ENCODE data around the gene NFKBIZ. TPM values are rescaled to one million over a fixed set of nuclear protein-coding genes. Genes with fewer than 3 reads are reported as not detected.
"Not testable (repeated sequence)": the region's sequence is repeated elsewhere in the genome, so short reads cannot be mapped to it uniquely, and the experiment has no call there.

NFKBIZ gene
- total RNA-seq, 1 donor from 2014 or later = 20.4 TPM

DNA sequence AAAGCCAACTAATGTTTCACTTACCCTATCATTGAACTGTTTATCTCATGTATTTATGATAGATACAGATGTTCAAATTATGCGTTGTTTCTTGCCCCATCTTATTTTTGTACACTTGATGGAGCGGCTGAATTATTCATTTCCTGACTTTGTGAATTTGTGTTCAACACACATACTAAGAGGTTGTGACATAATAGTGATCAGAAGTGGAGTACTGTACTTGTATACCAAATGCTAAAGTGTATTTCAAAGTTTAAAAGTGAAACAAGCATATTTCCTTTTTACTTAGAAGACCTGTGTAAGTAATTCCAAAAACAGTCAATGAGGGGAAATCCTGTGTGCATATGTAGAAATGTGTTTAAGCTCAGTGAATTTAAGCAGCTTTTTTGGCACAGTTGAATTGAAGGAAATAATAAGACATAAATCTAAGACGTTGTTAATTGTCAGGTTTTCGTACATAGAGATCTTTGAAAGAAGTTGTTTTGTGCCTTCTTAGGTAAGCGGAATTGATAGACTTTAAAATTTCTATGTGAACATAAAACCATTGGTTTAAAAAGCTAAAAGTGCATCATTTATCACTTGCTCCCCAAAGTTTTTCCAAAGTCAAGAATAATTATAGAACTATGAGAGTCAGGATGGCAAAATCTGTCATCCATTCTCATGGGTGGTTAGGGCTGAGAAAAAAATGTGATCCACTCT lies 1.9 kb downstream of the NFKBIZ start:
- DNase-seq = peak; percentile 30

DNA sequence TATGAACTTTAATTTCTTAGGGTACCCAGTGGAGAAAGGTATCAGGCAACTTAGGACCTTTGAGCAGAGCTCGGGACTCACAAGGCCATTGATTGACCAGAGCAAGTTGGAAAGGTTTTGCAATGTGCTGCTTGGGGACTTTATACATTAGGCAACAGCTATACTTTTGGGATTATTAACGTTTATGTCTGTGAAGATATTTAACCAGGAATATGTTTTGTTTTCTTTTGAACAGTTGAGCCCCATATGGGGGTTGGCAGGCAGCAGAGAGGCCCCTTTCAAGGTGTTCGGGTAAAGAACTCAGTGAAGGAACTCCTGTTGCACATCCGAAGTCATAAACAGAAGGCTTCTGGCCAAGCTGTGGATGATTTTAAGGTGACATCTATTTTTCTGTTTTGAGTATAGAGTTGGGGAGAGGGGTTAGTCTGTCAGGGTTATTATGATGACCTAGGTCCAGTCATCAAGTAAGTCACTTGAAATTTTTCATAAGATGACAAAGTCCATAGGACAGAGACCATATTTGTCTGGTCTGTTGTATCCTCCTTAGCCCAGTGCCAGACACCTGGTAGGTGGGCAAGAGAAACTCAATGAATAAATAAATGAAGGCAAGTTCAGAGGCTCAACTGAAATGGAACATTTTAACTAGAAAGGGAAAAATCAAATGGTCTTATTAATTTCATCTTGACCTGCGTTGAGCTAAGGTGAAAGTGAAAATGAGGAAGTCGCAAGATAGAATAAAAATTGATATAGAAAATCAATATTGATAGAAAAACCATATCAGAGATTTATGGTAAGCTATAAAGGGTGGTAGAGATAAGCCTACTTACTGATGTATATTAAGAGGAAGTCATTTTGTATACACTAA lies 2.8 kb downstream of the NFKBIZ start:
- DNase-seq = no peak

DNA sequence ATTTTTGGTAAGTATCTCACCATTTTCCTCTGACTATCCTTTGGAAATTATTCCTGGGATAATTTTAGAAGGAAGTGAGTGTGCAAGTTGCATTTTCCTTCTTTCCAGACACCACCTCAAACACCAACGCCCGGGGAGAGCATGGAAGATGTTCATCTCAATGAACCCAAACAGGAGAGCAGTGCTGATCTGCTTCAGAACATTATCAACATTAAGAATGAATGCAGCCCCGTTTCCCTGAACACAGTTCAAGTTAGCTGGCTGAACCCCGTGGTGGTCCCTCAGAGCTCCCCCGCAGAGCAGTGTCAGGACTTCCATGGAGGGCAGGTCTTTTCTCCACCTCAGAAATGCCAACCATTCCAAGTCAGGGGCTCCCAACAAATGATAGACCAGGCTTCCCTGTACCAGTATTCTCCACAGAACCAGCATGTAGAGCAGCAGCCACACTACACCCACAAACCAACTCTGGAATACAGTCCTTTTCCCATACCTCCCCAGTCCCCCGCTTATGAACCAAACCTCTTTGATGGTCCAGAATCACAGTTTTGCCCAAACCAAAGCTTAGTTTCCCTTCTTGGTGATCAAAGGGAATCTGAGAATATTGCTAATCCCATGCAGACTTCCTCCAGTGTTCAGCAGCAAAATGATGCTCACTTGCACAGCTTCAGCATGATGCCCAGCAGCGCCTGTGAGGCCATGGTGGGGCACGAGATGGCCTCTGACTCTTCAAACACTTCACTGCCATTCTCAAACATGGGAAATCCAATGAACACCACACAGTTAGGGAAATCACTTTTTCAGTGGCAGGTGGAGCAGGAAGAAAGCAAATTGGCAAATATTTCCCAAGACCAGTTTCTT lies 3.9 kb downstream of the NFKBIZ start:
- no peak for DNase-seq

DNA sequence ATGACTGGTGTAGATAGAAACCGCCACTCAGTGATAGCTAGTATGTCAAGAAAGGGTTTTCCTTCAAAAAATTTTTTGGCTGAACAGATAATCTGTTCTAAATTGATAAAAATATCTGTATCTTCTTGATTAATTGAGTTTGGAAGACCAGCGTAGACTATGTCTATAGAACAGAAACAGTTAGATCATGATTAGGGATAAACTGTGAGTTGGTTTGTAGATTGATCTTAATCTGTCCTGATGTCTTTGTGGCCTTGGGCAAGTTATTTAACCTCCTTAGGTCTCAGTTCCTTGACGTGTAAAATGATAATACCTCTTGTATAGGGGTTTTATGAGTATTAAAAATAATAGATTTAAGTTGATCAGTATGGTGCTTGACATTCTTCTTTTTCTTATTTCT lies 4.7 kb downstream of the NFKBIZ start:
- no peak for DNase-seq

DNA sequence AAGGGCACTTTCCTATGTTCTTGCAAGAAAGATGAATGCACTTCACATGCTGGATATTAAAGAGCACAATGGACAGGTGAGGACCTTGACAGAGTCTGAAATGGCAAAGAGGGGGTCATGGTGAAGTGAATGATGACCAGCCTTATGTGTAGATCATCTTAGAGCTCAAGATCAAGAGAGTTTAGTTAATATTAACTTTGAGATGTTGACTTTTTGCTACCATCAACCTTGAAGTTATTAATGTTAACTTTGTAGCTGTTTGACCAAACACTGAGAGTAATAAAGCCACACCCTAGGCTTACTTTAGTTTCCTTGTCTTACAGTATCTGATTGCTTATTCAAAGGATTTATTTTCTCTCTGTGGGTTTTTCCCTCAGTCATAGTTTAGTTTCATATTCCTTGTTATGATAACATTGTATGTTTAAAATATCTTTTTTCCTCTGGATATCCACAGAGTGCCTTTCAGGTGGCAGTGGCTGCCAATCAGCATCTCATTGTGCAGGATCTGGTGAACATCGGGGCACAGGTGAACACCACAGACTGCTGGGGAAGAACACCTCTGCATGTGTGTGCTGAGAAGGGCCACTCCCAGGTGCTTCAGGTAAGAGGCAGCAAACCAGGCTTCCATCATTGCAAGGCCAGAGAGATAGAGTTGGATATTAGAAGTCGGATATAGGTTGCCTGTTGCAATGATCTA lies 5.4 kb downstream of the NFKBIZ start:
- no peak for DNase-seq

DNA sequence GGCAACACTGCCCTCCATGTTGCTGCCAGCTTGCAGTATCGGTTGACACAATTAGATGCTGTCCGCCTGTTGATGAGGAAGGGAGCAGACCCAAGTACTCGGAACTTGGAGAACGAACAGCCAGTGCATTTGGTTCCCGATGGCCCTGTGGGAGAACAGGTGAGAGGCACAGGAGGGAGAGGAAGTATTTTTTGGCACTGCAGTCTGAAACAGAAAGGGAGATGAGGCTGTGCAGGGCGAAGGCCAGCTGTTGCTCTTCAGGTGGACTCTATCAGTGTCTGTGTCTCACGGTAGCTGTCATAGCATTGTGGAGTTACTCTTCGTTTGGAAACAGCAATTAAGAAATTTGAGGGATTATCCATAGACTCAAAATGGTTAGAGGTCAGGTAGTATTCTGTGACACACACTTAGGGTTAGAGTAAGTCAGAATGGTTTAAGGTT lies 8.0 kb downstream of the NFKBIZ start:
- no peak for DNase-seq

DNA sequence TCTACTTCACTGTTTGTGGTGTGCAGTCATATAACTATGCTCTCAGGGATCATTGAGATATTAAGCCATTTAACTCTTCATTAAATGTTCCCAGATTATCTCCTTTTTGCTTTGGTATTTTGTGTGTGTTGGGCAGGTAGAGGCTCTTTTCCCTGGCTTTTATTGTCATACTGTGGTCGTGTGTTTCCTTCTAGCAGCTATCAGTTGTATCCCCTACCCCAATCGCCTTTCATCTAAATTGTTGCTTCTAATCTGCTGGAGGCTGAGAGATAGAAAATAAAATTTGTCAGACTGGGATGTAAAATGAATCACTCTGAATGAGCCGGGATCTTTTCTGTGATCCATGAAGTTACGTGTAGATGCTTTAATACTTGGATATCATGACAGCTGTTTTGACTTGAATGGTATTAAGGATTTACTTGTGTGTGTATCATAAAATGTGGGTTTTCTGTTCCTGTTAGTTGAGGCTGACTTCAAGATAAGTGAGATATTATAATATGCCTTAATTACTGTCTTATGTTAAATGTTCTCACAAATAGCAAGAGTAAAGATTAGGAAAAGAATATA lies 9.2 kb downstream of the NFKBIZ start:
- DNase-seq = no peak

DNA sequence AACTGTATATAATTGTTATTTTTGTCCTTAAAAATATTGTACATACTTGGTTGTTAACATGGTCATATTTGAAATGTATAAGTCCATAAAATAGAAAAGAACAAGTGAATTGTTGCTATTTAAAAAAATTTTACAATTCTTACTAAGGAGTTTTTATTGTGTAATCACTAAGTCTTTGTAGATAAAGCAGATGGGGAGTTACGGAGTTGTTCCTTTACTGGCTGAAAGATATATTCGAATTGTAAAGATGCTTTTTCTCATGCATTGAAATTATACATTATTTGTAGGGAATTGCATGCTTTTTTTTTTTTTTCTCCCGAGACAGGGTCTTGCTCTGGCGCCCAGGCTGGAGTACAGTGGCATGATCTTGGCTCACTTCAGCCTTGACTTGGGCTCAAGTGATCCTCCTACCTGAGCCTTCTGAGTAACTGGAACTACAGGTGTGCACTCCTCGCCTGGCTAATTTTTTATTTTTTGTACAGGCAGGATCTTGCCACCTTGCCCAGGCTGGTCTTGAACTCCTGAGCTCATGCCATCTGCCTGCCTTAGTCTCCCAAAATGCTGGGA lies 10.7 kb downstream of the NFKBIZ start:
- DNase-seq = no peak

DNA sequence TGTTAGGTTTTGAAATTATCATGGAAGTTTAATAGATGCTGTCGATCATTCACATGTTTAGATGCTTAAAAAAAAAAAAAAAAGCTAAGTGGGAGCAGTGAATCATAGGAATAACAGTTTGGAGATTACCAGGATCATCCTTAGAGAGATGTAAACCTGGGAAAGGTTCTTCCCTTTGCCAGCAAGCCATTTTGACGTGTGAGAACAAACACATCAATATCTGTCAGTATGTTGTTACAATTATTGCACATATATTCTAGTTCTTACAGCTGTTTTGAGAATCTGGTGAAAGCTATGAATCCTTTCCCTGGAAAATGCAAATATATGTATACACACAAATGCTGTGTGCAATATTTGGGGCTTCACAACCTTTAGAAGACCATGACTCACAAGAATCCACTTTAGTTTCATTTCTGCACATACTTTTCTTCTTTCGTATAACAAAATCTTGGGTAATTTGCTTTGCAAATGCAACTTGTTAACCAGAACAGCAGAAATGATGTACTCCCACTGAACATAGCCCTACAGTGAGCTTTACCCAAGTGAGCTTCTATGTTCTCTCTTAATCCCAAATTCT lies 12.0 kb downstream of the NFKBIZ start:
- no peak for DNase-seq

DNA sequence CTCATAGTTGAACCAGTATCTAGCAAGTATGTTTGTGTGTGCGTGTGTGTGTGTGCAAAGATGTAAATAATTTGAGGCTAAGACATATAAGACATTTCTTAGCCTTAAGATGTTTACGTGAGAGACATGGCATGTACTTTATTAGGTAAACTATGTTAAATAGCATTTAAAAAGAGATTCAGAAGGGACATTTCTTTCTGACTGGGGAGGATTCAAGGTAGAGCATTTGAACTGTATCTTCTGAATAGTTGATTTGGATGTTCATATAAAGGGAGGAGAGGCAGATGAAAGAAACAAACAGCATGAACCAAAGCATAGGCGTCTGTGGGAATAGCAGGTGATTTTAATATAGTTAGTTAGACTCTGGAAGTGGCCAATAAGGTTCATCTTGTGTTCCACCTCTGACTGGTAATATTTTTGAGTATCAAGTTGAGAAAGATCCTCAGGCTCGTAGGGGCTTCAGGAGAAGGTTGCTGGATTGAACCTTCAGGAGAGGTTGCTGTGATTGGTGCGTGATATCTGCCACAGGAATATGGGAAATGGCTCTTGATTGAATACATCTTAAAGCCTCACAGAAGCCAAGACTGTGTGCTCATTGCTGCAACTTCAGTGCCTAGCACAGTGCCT lies 12.6 kb downstream of the NFKBIZ start:
- no peak for DNase-seq

DNA sequence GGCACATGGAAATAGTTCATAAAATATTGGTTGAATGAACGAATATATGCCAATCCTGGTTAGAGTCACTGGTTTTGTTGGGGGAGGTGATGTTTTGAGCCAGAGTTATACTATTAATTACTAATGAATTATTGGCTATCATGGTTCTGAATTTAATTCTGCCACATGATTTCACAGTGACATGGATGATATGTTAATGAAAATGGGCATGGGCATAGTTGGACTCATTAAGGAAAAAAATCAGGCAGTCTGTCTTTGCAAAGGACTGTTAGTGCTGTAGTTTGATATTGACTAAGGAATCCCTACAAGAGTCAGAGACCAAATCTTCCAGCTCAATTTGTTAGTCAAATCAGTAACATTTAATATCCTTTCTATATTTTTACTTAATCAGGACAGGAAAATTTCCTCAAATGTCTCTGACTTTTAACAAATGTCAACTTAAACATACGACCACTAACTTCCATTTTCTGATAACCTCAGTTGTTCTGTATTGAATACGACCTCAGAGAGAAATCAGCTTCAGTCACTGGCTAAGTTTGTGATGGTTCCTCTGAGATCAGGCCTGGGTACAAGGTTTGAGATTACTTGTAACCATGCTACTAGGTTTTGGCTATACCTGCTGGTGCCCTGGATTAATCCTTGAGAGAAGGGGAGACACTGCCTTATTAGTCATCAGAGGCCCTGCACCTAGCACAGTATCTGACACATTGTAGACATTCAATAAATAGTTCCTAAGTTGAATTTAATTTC lies 13.3 kb downstream of the NFKBIZ start:
- DNase-seq = no peak

DNA sequence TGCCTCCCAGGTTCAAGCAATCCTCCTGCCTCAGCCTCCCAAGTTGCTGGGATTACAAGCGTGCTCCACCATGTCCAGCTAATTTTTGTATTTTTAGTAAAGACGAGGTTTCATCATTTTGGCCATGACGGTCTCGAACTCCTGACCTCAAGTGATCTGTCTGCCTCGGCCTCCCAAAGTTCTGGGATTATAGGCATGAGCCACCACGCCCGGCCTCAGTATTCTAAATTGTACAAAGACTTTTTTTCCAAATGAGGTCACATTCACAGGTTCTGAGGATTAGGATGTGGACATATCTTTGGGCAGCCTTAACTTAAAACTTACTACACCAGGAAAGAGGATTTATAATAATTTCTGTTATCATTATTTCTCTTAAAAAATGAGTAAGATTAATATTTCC lies 15.6 kb downstream of the NFKBIZ start:
- DNase-seq = not testable (repeated sequence)

DNA sequence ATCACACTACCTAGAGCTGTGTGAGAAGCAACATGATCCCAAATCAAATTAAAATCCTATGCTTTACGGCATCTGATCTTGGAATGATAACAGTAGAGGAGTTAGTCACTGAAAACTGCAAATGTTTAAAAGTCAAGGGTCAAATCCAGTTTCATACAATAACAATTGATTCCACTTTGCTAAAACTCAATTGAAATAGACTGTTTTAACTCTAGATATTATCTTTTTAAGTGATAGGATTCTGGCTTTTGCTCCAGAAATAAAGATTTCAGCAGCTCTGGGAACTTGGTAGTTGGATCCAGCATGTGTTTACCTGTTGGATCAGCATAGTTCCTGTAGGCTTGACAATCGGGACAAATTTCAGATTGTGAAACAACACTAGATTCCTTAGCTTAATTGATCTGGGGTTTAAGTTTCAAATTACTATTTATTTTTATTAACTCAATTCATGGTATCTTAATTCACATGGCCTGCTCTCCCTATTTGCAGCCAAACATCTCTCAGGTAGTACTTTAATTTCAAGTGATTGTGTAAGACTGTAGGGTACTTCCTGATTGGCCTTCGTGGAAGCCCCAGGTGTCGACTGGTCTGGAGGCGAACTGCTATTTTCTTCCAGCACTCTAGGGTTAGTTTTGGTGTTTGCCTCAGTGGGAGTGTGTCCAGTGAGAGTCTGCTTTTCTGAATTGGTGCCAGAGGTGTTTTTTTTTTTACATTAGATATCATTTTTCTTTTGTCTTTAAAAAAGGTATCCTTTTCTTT lies 16.6 kb downstream of the NFKBIZ start:
- DNase-seq = no peak

DNA sequence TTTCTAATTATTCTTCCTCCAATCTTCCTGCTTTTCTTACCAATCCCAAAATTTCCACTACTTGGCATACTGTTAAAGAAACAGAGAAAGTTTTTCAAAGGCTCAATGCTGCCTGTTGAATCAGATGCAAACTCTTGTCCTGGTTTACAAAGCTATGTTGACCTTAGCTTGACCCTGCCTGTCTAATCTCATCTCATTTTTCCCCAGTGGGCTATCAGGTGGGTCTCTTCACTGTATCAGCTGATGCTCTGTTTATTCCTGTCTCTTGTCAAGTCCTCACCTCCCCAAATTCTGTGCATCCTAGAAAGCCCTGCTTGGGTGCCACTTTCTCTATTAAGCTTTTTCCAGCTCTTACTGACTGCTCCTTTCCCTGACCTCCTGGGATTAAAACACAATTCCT lies 18.2 kb downstream of the NFKBIZ start:
- DNase-seq = no peak

DNA sequence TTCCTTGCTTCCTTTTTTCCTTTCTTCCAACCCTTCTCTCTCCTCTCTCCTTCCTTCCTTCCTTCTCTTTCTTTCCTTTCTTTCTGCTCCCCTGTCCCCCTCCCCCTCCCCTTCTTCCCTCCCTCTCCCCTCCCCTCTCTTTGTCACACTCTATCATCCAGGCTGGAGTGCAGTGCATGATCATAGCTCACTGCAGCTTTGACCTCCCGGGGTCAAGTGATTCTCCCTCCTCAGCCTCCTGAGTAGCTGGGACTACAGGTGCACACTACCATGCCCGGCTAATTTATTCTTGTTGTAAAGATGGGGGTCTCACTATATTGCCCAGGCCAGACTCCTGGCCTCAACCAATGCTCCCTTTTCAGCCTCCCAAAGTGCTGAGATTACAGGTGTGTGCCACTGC lies 18.7 kb downstream of the NFKBIZ start:
- DNase-seq = no peak

DNA sequence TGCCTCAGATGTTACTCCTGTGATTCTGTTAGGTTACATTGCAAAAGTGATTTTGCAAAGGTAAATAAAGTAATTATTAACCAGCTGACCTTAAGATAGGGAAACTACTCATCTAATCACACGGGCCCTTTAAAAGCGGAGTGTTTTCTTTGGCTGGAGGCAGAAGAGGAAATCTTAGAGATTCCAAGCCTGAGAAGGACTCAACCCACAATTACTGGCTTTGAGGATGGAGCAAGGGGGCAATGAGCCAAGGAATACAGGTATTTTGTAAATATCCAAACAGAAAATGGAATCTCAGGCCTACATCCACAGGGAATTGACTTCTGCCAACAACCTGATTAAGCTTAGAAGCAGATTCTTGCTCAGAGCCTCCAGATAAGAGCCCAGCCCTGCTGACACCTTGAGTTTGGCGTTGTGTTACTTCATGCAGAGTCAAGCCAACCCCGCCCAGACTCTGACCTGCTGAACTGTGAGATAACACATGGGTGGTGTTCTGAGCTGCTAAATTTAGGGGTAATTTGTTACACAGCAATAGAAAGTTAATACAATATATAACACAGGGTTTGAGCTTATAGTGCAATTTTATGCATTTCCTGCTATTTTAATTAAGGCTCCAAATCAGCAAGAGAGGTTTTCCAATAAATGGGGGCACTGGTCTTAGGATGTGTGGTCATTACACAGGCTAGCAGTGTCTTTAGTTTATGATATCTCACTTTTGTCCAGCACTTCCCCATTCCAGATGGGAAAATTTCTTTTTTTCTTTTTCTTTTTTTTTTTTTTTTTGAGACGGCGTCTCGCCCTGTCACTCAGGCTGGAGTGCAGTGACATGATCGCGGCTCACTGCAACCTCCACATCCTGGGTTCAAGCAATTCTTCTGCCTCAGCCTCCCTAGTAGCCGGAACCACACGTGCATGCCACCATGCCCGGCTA lies 19.5 kb downstream of the NFKBIZ start:
- no peak for DNase-seq

DNA sequence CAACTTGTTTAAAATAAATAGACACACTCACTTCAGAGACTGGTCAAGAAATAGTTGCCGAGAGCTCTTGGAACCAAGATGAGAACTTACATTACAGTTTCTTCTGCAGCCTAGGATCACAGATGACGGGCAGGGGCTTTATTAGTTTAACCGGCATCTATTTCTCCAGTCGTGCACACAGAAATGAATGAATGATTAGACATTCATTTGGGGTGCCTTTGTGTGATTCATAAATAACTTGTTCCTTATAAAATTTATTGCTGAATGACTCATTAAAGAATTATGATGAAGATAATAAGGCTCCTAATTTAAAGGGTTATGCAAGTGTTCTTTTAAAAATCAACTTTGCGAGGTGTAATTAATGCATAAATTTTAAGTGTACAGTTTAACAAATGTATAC lies 20.8 kb downstream of the NFKBIZ start:
- DNase-seq = no peak

DNA sequence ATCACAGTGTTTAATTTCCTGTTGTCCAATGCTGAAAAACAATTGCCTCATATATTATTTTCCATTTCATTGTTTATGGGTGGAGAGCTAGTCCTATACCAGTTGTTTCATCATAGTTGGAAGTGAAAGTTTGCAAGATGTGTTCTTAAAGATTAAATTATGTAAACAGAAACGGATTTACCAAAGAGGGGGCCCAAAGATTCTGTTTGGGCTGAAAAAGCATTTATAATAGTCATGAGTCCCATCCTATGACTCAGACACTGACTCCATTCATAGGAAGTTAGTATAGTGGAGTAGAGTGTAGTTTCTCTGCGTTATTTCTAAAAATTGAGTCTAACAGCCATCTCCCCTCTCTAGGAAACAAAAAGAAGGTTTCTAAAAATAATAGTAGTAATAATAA lies 24.3 kb downstream of the NFKBIZ start:
- DNase-seq = no peak

All from tongue (tissue), 2 donors.